IPS-11a (cell line): ENCODE results near the gene ANKRD11.
"Not testable (repeated sequence)": the region's sequence is repeated elsewhere in the genome, so short reads cannot be mapped to it uniquely, and the experiment has no call there.

Experiments used
- H3K4me3 ChIP-seq: one replicate; pipeline ENCODE4 v1.5.1; 2013; ENCODE audit warnings: low read depth, low read length, control low read depth

The ANKRD11 gene

GRCh38 chr16:89409161-89409711 lies 81.1 kb downstream of the ANKRD11 start:
- no peak overlapping the region for H3K4me3 ChIP-seq

- H3K4me3 ChIP-seq: no peak overlapping the region
Observed at GRCh38 chr16:89408315-89408714, 82.0 kb downstream of the ANKRD11 start.

- H3K4me3 ChIP-seq: no peak overlapping the region
Observed at GRCh38 chr16:89407925-89408300, 82.4 kb downstream of the ANKRD11 start.

- no peak overlapping the region for H3K4me3 ChIP-seq
Observed at GRCh38 chr16:89407282-89407924, 83.0 kb downstream of the ANKRD11 start.

GRCh38 chr16:89406277-89406888 lies 84.0 kb downstream of the ANKRD11 start:
- no peak overlapping the region for H3K4me3 ChIP-seq

- no peak overlapping the region for H3K4me3 ChIP-seq
Observed at GRCh38 chr16:89404561-89404960, 85.8 kb downstream of the ANKRD11 start.

GRCh38 chr16:89402962-89403361 lies 87.4 kb downstream of the ANKRD11 start:
- no peak overlapping the region for H3K4me3 ChIP-seq

GRCh38 chr16:89401641-89402445 lies 88.5 kb downstream of the ANKRD11 start:
- H3K4me3 ChIP-seq: no peak overlapping the region

GRCh38 chr16:89401205-89401604 lies 89.2 kb downstream of the ANKRD11 start:
- no peak overlapping the region for H3K4me3 ChIP-seq

GRCh38 chr16:89400740-89401139 lies 89.6 kb downstream of the ANKRD11 start:
- no peak overlapping the region for H3K4me3 ChIP-seq

GRCh38 chr16:89398924-89399323 lies 91.4 kb downstream of the ANKRD11 start:
- no peak overlapping the region for H3K4me3 ChIP-seq

GRCh38 chr16:89397331-89397861 lies 93.0 kb downstream of the ANKRD11 start:
- no peak overlapping the region for H3K4me3 ChIP-seq

GRCh38 chr16:89396156-89396555 lies 94.2 kb downstream of the ANKRD11 start:
- H3K4me3 ChIP-seq: no peak overlapping the region

- no peak overlapping the region for H3K4me3 ChIP-seq
Observed at GRCh38 chr16:89395150-89396142, 94.9 kb downstream of the ANKRD11 start.

- no peak overlapping the region for H3K4me3 ChIP-seq
Observed at GRCh38 chr16:89393738-89394406, 96.5 kb downstream of the ANKRD11 start.

GRCh38 chr16:89392881-89393737 lies 97.3 kb downstream of the ANKRD11 start:
- H3K4me3 ChIP-seq: no peak overlapping the region

- not testable (repeated sequence) for H3K4me3 ChIP-seq
Observed at GRCh38 chr16:89390224-89390583, 100.2 kb downstream of the ANKRD11 start.

- not testable (repeated sequence) for H3K4me3 ChIP-seq
Observed at GRCh38 chr16:89389504-89390223, 100.7 kb downstream of the ANKRD11 start.
